ENCODE data around the gene MICAL3.

Gene MICAL3

GRCh38 chr22:17966403-17966717 is 58.0 kb downstream of the MICAL3 start:
- DNase-seq = no peak

DNA sequence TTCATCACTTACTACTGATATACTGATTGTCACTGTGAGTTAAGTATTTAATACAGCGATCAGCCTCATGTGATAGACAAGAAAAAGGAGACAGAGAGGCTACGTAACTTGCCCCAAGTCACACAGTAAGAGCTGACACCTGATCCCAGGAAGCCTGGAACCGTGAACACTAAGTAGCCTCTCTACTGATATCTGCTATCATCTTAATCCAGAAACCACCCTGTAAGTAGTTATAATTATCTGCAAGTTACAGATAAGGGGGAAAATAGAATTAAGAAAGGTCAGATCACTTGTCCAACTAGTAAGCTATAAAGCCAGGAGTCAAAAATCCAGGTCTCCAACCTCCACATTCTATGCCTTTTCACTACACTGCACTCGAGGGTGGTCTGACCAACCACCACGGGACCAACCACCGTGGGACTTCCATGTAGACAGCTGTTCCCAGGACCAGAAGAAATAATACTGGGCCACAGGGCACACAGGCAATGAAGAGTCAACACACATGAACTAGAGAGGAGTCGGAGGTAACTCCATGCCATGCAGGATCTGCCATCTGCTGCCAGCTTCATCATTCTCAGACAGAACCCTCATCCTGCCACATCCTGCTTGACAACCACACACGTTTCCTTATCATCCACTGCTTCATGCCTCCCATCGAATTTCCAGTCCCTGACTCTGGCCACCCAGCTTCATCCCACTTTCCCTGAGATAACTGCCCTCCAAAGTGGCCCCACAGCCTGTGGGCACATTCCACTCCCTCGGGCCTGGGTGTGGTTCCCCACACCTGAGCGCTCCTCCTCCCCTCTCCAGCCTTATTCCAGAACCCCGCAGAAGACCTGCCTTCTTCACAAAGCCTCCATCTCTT is 58.6 kb downstream of the MICAL3 start:
- no peak for DNase-seq

- no peak for DNase-seq
These were observed 59.7 kb downstream of the MICAL3 start for GRCh38 chr22:17964643-17965042.

GRCh38 chr22:17964156-17964555 is 60.2 kb downstream of the MICAL3 start:
- DNase-seq = no peak

- DNase-seq = no peak
These were observed 61.3 kb downstream of the MICAL3 start for GRCh38 chr22:17963015-17963414.

DNA sequence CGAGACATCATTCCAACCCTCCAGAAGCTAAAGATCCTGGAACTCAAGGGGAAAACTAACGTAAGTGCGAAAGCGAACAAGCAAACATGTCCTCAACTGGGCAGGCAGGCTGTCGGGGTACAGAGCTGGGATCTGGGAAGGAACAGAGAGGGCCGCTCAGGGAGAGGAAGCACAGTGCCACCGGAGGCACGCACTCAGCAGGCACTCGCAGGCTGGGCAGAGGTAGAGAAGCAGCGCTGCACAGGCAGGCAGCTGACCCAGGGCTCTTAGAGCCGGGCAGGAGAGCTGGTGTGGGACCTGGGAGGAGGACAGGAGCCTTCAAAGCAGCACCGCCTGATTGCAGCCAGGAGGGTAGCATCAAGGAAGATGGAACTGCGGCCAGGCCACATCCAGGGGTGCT is 62.2 kb downstream of the MICAL3 start:
- no peak for DNase-seq

- DNase-seq = no peak
These were observed 63.0 kb downstream of the MICAL3 start for GRCh38 chr22:17961446-17961729.

DNA sequence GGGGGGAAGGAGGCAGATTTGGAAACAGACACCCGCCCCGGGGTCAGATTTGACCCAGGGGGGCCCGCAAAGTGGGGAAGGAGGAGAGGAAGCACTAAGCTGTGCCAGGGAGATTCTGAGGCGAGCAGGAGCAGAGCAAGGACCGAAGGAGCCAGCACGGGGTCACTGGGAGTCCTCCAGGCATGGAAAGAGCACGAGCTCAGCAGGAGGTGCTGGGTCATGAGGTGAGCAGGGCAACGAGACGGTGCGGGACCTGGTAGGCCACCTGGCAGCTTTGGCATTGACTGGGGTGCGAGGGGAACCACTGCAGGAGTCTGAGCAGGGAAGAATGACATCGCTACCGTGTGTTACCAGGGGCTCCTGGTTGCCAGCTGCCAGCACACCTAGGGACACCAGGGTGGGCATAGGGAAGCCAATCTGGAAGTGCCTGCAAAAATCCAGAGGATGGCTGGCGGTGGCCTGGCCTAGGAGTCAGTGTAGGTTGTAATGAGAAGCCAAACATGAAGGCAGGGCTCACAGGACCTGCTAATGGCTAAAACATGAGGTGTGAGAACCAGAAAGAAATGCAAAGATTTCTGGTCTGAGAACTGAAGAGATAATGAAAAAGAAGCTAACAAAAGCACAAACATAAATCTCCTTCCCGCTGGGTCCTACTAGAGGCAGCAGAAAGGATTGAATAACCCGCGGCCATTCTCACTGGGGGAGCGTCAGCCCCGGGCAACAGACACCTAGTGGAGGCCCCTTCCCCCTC is 63.5 kb downstream of the MICAL3 start:
- DNase-seq = no peak

DNA sequence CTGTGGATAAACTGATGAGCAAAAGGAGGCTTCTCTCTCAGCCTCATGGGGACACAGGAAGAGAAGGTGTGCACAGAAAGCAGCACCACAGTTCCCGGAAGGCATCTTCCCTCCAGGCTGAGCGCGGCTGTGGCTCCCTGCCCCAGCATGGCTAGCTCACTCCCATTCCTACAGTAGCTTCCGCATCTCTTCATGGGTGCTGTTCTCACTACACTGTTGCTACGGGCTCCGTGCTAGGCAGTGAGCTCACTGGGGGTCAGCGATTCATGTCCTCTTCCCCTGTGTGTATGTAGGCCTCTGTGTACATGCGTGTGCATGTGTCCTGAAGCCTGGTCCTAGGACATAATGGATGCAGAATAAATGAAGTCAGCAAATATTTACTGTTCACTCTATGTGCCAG is 64.3 kb downstream of the MICAL3 start:
- no peak for DNase-seq

DNA sequence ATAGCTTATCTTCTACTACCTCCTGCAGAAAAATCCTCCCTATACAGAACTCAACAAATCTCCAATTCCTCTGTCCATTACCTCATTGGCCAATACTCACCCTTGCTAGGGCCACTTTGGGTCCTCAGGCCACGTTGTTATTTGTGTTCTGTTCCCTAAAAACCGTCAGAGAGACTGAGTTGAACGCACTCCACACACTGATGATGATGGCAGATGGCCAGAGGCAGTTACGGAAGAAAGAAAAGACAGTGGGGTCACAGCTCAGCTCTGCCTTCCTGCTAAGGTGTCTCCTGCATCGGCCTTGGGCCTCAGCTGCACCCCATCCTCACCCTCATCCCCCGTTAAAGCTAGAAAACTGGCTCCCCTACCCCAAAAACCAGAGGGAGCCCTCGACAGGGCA is 66.2 kb downstream of the MICAL3 start:
- DNase-seq = no peak

DNA sequence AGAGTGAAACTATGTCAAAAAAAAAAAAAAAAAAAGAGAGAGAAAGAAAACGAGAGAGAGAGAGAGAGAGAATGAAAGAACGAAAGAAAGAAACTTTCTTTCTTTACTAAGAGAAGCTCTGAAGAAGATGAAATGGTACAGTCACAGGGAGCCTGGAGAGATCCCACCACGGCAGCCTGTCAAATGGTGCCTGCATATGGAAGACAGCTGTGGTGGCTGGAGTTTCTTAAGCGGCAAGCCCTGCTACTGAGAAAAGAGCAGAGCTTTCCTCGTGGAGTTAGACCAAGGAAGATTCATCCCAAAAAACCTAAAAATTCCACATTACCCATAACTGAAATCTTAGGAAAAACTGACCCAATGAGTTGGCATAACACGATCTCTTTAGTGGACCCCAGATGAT is 66.7 kb downstream of the MICAL3 start:
- no peak for DNase-seq

- DNase-seq = no peak
These were observed 67.2 kb downstream of the MICAL3 start for GRCh38 chr22:17957204-17957603.

DNA sequence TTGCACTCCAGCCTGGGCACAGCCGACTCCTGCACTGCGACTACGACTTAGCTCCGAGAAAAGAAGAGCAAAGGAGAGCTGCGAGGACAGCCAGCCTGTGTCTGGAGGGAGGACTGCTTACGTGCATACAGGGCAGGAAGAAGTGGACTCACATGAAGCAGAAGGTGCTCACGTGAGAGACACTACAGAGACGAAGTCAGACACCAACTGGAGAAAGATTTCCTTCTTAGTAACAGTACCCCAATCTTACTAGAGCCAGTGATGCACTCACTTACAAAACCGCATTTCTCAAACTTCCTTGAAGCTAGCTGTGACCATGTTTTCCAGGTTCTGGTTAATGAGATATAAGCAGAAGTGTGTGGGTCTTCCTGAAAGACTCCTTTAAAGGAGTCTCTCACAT is 67.7 kb downstream of the MICAL3 start:
- no peak for DNase-seq

DNA sequence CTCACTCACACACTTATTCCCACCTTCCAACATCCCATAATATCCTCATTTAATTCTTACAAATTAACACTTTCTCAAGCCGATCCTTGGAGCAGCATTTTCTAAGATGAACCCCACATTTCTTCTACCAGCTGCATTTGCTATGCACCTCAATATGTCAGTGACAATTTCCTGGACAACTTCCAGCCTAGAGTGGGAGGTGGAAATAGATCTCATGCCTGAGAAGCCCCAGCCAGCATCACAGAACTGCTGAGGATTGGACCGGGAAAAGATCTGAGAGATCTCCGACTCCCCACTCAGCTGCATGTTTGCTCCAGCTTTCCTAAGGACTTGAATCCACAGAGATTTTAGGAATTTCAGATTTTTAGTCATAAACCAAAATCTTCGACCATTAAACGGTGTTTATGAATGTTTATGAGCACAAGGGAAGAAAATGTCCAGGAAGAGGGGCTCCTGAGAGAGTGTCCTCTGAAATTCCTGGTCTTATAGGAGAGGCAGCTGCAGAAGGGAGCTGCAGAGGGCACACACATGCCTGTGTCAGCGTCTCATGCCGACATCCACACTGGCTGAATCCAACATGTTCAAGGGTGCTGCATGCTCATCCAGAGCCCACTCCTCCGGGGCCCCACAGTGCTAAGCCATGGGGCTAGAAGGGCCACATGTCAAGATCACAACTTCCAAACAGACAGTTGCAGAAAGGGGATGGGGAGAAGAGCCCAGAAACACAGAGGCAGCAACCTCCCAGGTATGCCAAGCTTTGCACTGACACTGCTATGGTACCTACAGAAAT is 68.6 kb downstream of the MICAL3 start:
- no peak for DNase-seq

- no peak for DNase-seq
These were observed 69.3 kb downstream of the MICAL3 start for GRCh38 chr22:17954860-17955587.

GRCh38 chr22:17954200-17954859 is 70.0 kb downstream of the MICAL3 start:
- DNase-seq = no peak

GRCh38 chr22:17953147-17953546 is 71.2 kb downstream of the MICAL3 start:
- no peak for DNase-seq

DNA sequence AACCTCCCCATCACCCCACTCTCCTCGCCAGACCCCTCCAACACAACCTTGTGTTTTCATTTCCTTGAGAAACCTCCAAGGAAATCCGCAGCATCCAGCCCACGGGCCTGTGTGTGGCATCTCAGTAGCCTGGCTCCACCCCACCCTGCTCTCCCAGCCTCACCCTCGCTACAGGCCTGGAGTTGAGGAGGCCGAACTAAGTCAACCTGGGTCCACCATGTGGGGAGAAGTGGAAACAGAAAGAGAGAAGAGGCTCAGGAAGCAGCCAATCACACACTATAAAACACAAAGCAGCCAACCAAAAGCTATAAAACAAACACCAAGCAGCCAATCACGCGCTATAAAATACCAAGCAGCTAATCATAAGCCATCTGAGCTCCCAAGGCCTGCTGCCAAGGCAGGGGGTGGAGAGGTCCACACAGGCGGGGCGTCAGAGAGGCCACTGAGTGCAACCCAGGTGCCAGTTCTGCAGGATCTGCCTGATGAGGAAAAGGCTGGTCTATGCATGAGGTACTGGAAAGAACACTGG is 72.0 kb downstream of the MICAL3 start:
- DNase-seq = no peak

DNA sequence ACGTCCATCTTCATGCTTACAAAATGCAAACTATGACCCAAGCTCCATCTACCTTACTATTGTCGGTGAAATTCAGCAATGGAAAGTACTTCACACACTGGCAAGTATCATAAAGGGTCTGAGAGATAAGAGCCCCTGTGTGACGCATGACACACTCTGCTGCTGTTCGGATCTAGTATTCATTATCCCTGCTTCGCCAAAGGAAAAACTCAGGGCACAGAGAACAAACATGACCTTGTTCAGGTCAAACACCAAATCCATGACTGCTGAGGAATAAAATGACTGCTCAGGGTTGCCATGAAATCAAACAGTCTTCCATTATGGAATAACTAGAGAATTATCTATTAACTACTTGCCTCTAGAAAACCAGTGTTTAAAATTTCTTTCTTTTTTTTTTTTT is 73.0 kb downstream of the MICAL3 start:
- no peak for DNase-seq

- DNase-seq = no peak
These were observed 73.6 kb downstream of the MICAL3 start for GRCh38 chr22:17950651-17951214.

DNA sequence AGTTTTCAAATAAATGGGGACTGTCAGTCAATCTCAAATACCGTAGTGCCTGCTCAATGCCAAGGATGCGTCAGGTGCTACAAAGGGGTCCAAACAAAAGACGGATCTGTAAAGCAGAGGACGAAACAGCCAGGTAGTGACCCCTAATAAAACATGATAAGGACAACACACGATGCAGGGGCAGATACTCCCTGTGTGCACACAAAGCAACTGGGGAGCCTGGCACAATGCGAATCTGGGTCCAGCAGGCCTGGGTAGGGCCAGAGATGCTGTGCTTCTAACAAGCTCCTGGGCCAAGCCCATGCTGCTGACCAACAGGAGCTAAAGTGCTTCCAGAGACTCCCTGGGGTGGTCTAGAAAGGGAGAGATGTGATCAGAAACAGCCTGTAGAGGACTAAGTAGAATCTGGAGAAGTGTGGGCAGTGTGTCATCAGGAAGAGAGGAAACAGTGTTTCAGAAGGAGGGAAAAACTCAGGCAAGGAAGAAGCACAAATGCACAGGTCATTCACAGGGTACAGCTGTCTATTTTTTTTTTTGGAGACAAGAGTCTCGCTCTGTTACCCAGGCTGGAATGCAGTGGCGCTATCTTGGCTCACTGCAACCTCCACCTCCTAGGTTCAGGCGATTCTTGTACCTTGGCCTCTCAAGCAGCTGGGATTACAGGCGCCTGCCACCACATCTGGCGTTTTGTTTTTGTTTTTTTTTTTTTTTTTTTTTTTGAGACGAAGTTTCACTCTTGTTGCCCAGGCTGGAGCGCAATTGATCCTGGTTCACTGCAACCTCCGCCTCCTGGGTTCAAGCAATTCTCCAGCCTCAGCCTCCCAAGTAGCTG is 74.5 kb downstream of the MICAL3 start:
- no peak for DNase-seq
